ENCODE results near the gene OCEL1.

OCEL1 gene

DNA sequence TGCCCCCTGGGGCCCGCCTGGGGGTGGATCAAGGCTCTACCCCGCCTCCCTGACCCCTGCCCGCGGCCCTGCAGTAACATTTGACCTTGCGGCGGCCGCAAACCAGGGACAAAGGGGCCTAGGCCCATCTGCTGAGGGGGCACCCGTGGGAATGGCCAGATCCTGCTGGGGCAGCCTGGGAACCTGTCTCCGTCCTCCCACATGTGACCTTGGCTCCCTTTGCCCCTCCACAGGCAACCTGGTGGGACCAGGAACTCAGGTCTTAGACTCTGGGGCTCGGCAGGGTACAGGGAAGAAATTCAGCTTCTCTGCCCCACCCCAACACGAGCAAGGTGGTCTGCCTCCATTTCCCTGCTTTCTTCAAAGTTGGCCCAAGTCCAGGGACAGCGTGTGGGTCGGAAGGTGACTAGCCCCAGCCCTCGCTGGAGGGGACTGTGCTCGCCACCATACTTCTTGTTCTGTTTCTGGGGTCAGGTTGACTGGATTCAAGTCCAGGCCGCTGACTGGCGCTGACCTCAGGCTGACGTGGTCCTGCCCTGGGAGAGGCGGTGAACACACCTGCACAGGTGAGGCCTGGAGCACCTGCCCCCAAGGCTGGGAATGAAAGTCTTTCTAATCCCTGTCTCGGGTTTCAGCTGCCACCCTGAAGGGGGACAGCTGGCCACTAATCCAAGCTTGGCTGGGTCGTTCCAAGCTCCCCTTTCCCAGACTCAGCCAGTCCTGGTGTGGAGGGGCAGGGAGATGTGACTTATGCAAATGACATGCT lies 22.2 kb downstream of the OCEL1 start:
- no peak overlapping the region for H3K4me3 ChIP-seq (ENCODE audit: control insufficient read depth, low read depth, low read length)
- TF ChIP-seq, protein P1, sequence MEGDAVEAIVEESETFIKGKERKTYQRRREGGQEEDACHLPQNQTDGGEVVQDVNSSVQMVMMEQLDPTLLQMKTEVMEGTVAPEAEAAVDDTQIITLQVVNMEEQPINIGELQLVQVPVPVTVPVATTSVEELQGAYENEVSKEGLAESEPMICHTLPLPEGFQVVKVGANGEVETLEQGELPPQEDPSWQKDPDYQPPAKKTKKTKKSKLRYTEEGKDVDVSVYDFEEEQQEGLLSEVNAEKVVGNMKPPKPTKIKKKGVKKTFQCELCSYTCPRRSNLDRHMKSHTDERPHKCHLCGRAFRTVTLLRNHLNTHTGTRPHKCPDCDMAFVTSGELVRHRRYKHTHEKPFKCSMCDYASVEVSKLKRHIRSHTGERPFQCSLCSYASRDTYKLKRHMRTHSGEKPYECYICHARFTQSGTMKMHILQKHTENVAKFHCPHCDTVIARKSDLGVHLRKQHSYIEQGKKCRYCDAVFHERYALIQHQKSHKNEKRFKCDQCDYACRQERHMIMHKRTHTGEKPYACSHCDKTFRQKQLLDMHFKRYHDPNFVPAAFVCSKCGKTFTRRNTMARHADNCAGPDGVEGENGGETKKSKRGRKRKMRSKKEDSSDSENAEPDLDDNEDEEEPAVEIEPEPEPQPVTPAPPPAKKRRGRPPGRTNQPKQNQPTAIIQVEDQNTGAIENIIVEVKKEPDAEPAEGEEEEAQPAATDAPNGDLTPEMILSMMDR (conservative IDR thresholded peaks at IDR 0.05; ENCODE audit: control insufficient read depth, insufficient read depth, low read depth, low read length), result no peak
- DNase-seq (ENCODE audit: low read depth), result no peak

GRCh38 chr19:17249887-17250548 lies 24.0 kb downstream of the OCEL1 start:
- DNase-seq (ENCODE audit: low read depth), result no peak
- no peak overlapping the region for H3K4me3 ChIP-seq (ENCODE audit: control insufficient read depth, low read depth, low read length)
- TF ChIP-seq, protein P1 (conservative IDR thresholded peaks at IDR 0.05; ENCODE audit: control insufficient read depth, insufficient read depth, low read depth, low read length), result no peak

- DNase-seq (ENCODE audit: low read depth), result no peak
- TF ChIP-seq, protein P1 (conservative IDR thresholded peaks at IDR 0.05; ENCODE audit: control insufficient read depth, insufficient read depth, low read depth, low read length), result no peak
- H3K4me3 ChIP-seq (ENCODE audit: control insufficient read depth, low read depth, low read length), result no peak overlapping the region
These were observed 28.6 kb downstream of the OCEL1 start for GRCh38 chr19:17254636-17255035.

- H3K4me3 ChIP-seq (ENCODE audit: control insufficient read depth, low read depth, low read length), result no peak overlapping the region
- TF ChIP-seq, protein P1 (conservative IDR thresholded peaks at IDR 0.05; ENCODE audit: control insufficient read depth, insufficient read depth, low read depth, low read length), result no peak
- no peak for DNase-seq (ENCODE audit: low read depth)
These were observed 29.2 kb downstream of the OCEL1 start for GRCh38 chr19:17255150-17255621.

DNA sequence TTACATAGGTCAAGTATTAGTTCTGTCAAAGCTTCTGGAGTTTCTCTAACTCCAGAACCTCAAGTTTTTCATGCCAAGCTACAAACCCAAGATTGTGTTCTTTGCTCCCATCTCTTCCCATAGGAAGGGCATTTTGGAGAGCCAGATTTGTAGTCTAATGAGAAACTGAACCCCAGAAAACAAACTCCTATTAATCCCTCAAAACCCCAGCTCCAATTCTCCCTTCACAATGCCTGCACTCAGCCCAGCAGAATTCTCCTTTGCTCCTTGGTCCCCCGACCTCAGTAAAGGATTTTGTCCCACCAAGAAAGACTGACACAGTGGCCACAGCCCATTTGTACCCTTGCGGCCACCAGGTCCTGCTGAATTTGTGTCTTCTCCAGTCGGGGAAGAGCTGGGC lies 30.1 kb downstream of the OCEL1 start:
- TF ChIP-seq, protein P1 (conservative IDR thresholded peaks at IDR 0.05; ENCODE audit: control insufficient read depth, insufficient read depth, low read depth, low read length), result no peak
- DNase-seq (ENCODE audit: low read depth), result no peak
- no peak overlapping the region for H3K4me3 ChIP-seq (ENCODE audit: control insufficient read depth, low read depth, low read length)

- TF ChIP-seq, protein P1 (conservative IDR thresholded peaks at IDR 0.05; ENCODE audit: control insufficient read depth, insufficient read depth, low read depth, low read length), result no peak
- DNase-seq (ENCODE audit: low read depth), result no peak
These were observed 33.2 kb downstream of the OCEL1 start for GRCh38 chr19:17259118-17259780.

More at GRCh38 chr19:17259118-17259780, 33.2 kb downstream of the OCEL1 start:
- no peak overlapping the region for H3K4me3 ChIP-seq (ENCODE audit: control insufficient read depth, low read depth, low read length)

Data from fibroblast of mammary gland (primary cell).